Measurements from ENCODE around the gene PTPRM.

The PTPRM gene

GRCh38 chr18:7805880-7806279 is 238.8 kb downstream of the PTPRM start:
- Histone ChIP-seq H3K9me3 (no peaks in the 10 kb centered on the region), H3K27me3 (ENCODE audit: low read depth) (no peaks in the 10 kb centered on the region), H3K36me3 (replicated peaks) (no peaks in the 10 kb centered on the region), H3K4me1 (no peaks in the 10 kb centered on the region), H3K4me3 (no peak overlapping the region)
- in situ Hi-C loops (cut with MboI; ENCODE audit: low sequenced_read_pairs) = no loop called here
- DNase-seq (ENCODE audit: low spot score in 2 of 2) = no peak

DNA sequence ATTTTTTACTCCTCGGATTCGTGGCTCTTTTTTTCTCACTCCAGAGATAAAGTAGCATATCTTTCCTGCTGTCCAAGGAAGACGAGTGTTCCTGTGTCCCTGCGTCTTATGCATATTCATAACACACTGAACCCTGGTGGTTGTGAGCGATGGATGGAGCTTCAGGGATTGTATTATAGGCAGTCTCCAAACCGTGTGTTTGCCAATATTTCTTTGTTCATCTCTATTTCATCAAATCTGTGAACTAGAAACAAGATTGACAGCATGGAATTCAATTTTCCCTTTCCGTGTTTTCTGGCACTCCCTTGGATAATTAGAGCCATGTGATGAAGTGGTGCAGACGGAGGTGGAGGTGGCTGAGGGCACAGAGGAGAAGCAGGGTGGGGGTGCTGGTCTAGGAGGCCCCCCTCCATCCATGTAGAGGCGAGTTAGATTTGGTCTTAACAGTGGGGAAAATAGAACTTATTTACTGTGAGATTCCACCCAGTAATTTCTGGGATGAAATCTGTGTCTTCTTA is 240.9 kb downstream of the PTPRM start:
- Histone ChIP-seq H3K27me3 (ENCODE audit: low read depth) (no peaks in the 10 kb centered on the region), H3K9me3 (no peaks in the 10 kb centered on the region; the same call in 1 of the 2 replicates), H3K4me3 (no peak overlapping the region), H3K4me1 (no peaks in the 10 kb centered on the region), H3K36me3 (replicated peaks) (no peaks in the 10 kb centered on the region)
- no peak for DNase-seq (ENCODE audit: low spot score in 2 of 2)
- in situ Hi-C loops (cut with MboI; ENCODE audit: low sequenced_read_pairs) = no loop called here

GRCh38 chr18:7808992-7809391 is 241.9 kb downstream of the PTPRM start:
- Histone ChIP-seq H3K4me3 (no peak overlapping the region), H3K9me3 (no peaks in the 10 kb centered on the region; the same call in 1 of the 2 replicates), H3K4me1 (no peaks in the 10 kb centered on the region), H3K27me3 (ENCODE audit: low read depth) (no peaks in the 10 kb centered on the region), H3K36me3 (replicated peaks) (no peaks in the 10 kb centered on the region)
- DNase-seq (ENCODE audit: low spot score in 2 of 2) = no peak
- in situ Hi-C loops (cut with MboI; ENCODE audit: low sequenced_read_pairs) = no loop called here

DNA sequence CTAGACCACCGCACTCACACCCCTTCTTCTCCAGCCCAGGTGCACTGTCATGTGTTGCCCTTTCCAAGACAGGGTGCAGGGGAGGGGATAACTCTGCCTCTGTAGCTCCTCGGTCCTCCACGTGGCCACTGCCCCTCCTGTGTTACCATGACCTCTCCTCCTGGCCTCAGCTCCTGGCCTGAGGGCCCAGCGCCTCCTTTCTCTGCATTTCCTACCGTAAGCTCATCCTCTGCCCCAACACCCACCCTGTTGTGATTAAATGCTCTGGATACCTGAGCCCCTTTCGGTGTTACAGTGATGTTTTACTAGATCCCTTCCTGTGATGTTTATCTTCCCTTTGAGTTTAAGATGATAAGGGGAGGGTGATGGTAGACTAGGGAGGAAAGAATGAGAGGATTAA is 242.3 kb downstream of the PTPRM start:
- Histone ChIP-seq H3K4me1 (no peaks in the 10 kb centered on the region), H3K9me3 (no peaks in the 10 kb centered on the region; the same call in 1 of the 2 replicates), H3K36me3 (replicated peaks) (no peaks in the 10 kb centered on the region), H3K27me3 (ENCODE audit: low read depth) (no peaks in the 10 kb centered on the region), H3K4me3 (no peak overlapping the region)
- no peak for DNase-seq (ENCODE audit: low spot score in 2 of 2)
- in situ Hi-C loops (cut with MboI; ENCODE audit: low sequenced_read_pairs) = no loop called here

DNA sequence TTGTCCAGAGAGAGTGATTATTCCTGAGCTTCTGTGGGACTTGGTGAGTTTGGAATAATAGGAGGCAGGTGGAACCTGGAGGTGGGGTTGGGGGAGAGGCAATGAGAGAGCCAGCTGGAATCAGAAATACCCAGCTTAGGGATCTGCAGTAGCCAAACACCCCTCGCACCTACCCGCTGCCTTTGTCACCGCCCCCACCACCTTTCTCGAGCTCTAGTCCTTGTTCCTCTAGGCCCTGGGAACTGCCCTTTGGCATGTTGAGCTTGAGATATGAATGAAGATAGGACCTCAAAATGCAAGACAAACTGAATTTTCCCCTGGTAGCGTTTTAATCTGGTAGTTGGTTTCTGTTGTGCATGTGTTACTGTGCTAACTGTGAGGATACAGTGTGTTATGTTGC is 242.9 kb downstream of the PTPRM start:
- no peak overlapping the region for H3K4me3 ChIP-seq
- no peak for DNase-seq (ENCODE audit: low spot score in 2 of 2)
- no peaks in the 10 kb centered on the region for H3K27me3 ChIP-seq (ENCODE audit: low read depth)
- no peaks in the 10 kb centered on the region for H3K36me3 ChIP-seq (replicated peaks)
- no peaks in the 10 kb centered on the region; the same call in 1 of the 2 replicates for H3K9me3 ChIP-seq
- H3K4me1 ChIP-seq = no peaks in the 10 kb centered on the region
- in situ Hi-C loops (cut with MboI; ENCODE audit: low sequenced_read_pairs) = no loop called here

DNA sequence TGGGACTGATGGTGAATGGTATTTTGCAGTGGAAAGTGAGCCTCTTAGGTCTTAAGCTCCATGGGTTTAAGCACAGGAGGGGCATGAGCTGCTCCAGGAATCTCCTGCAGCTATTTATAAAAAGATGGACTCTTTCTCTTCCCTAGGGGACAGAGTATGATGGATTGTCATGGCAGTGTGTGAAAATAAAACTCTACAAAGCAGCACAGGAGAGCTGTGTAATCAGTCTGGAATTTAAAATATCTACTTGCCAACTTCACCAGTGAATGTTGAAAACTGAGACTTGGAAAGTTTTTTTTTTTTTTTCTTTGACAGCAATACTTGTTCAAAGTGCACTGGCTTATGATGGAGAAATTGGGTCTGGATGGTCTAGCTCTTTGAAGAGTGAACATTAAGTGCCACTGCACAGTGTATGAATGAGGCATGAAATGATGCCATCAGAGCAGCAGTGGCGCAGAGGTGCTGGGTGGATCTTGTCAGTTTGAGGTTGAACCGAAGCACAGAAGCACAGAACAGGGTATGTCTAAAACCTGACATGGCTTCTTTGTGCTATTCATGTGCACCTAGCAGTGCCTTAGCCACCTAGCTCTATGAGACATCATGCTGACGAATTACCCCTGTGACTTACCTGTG is 245.4 kb downstream of the PTPRM start:
- no peak overlapping the region for H3K4me3 ChIP-seq
- in situ Hi-C loops (cut with MboI; ENCODE audit: low sequenced_read_pairs) = no loop called here
- DNase-seq (ENCODE audit: low spot score in 2 of 2) = no peak
- no peaks in the 10 kb centered on the region for H3K36me3 ChIP-seq (replicated peaks)
- H3K4me1 ChIP-seq = no peaks in the 10 kb centered on the region
- no peaks in the 10 kb centered on the region; the same call in 1 of the 2 replicates for H3K9me3 ChIP-seq
- no peaks in the 10 kb centered on the region for H3K27me3 ChIP-seq (ENCODE audit: low read depth)

DNA sequence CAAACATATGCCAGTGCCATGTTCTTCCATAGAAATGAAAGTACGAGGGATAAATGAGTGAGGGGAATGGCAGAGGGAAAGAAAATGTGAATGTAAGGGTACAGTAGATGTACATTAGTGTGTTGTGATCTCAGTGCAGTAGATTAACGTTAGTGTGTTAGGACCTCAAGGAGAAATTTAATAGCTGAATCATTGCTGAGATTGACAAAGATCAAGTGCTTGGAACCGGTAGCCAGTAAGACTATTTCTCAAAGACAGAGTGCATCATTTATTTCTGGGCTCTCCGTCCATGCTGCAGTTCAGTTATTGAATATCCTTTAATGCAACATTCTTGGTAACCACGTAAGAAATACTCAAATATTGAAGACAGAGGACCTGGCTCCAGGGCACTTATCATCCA is 246.0 kb downstream of the PTPRM start:
- DNase-seq (ENCODE audit: low spot score in 2 of 2) = no peak
- no peaks in the 10 kb centered on the region for H3K36me3 ChIP-seq (replicated peaks)
- no peaks in the 10 kb centered on the region; the same call in 1 of the 2 replicates for H3K9me3 ChIP-seq
- no peaks in the 10 kb centered on the region for H3K27me3 ChIP-seq (ENCODE audit: low read depth)
- no peaks in the 10 kb centered on the region for H3K4me1 ChIP-seq
- in situ Hi-C loops (cut with MboI; ENCODE audit: low sequenced_read_pairs) = no loop called here
- H3K4me3 ChIP-seq = no peak overlapping the region

DNA sequence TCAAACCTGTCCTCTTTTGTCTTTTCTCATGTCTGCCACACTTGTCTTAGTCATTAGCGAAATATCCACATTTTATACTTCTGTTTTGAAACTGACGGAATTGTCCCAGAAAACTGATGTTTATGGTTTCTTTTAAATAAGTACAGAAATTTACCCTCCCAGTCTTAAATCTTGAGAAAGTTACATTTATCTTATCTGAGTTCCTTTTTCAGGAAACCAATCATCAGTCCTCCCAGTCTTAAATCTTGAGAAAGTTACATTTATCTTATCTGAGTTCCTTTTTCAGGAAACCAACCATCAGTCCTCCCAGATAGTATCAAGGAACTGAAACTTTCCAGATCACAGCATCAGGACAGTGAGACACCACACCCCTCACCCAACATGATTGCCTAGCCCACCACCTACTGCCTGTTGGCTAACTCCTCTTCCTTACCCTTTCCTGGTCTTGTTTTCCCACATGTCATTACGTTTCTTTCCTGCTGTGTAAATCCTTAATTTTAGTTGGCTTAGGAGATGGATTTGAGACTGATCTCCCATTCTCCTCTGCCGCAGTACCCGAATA is 247.7 kb downstream of the PTPRM start:
- no peaks in the 10 kb centered on the region for H3K4me1 ChIP-seq
- H3K36me3 ChIP-seq (replicated peaks) = no peaks in the 10 kb centered on the region
- in situ Hi-C loops (cut with MboI; ENCODE audit: low sequenced_read_pairs) = no loop called here
- H3K27me3 ChIP-seq (ENCODE audit: low read depth) = no peaks in the 10 kb centered on the region
- no peak for DNase-seq (ENCODE audit: low spot score in 2 of 2)
- H3K4me3 ChIP-seq = no peak overlapping the region
- no peaks in the 10 kb centered on the region; the same call in 1 of the 2 replicates for H3K9me3 ChIP-seq

- Histone ChIP-seq H3K9me3 (no peaks in the 10 kb centered on the region; the same call in 1 of the 2 replicates), H3K4me1 (no peaks in the 10 kb centered on the region), H3K27me3 (ENCODE audit: low read depth) (no peaks in the 10 kb centered on the region), H3K36me3 (replicated peaks) (no peaks in the 10 kb centered on the region), H3K4me3 (no peak overlapping the region)
- no peak for DNase-seq (ENCODE audit: low spot score in 2 of 2)
- in situ Hi-C loops (cut with MboI; ENCODE audit: low sequenced_read_pairs) = no loop called here
These were observed 248.7 kb downstream of the PTPRM start for GRCh38 chr18:7815787-7816186.

DNA sequence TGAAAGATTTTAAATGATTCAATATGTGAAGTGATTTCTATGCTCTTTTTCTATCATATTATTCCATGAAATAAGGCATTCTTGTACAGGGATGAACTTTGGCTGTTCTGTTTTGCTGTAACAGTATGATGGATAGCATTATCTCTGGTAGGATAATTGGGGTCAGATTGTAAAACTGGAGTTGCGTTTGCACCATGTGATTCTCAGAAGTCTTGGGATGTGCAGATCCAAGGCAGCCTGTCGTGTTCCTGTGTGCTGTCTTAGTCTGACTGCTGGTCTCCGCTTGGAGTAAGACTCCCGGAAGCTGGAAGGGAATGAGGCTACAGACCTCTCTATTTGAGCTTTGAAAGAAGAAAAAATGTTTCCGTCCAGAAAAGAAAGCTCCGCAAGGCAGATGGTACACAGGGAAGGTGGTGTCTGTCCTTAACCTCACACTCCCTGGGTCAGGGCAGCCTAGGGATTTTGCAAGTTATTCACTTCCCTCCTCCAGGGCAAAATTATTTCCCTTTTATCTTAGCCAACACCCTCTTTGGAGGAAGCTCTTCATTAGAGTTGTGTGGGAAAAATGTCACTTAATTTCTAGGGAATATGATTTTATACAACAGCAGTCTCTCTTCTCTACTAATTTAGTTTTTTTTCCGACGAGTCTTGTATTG is 250.6 kb downstream of the PTPRM start:
- in situ Hi-C loops (cut with MboI; ENCODE audit: low sequenced_read_pairs) = no loop called here
- H3K4me3 ChIP-seq = no peak overlapping the region
- no peaks in the 10 kb centered on the region; the same call in 1 of the 2 replicates for H3K9me3 ChIP-seq
- H3K4me1 ChIP-seq = no peaks in the 10 kb centered on the region
- no peak for DNase-seq (ENCODE audit: low spot score in 2 of 2)
- H3K27me3 ChIP-seq (ENCODE audit: low read depth) = no peaks in the 10 kb centered on the region
- no peaks in the 10 kb centered on the region for H3K36me3 ChIP-seq (replicated peaks)

DNA sequence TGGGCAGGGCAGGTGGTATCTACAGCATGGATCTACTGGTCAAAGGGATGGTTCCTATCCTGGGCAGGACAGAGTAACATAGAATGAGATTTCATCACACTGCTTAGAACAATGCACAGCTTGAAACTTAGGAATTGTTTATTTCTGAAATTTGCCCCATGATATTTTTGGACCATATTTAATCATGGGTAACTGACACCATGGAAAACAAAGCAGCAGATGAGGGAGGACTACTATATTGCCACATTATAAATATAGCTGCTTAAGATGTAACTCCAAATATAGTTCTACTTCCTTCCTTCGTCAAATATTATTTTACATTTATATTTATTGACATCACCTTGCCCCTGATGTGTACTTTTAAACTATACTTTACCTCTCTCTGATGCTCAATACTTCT is 254.7 kb downstream of the PTPRM start:
- no peaks in the 10 kb centered on the region for H3K4me1 ChIP-seq
- in situ Hi-C loops (cut with MboI; ENCODE audit: low sequenced_read_pairs) = no loop called here
- H3K9me3 ChIP-seq = no peaks in the 10 kb centered on the region; the same call in 1 of the 2 replicates
- H3K27me3 ChIP-seq (ENCODE audit: low read depth) = no peaks in the 10 kb centered on the region
- H3K4me3 ChIP-seq = no peak overlapping the region
- H3K36me3 ChIP-seq (replicated peaks) = no peaks in the 10 kb centered on the region
- no peak for DNase-seq (ENCODE audit: low spot score in 2 of 2)

DNA sequence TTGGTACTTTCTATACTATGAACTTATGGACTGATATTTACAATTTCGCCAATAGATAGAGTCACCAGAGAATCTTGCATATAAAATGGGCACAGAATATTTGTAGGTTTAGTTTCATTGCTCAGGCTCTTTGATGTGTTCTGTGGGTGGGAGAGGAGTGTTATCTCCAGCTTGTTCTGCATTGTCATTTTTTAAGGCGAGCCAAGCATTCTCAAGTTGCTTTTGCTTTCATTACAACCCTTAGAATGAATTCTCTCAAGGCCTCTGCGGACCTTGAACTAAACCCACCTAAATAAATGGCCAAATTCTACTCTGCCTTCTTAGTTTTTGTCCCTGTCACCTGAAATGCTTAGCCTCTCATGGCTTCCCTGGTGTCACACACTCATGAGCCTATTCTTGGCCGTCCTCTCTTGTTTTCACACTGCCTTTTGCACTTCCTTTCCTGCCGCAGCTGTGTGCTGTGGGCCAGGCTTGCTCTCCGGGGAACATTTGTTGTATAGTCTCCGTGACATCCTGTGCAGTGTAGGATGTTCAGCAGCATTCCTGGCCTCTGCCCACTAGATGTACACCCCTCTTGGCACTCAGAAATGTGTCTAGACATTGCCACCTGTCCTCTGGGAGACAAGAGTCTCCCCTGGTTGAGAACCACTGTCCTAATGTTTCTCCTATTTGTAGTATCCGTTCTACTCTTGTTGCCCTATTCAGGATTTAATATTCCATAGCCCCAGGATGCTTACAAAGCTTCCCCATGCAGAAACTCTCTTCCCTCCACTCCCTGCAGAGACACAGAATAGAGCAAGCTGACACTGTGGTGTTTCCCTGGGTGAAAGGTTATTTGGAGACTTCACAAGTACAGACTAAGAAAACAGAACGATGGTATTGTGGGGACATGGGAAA is 255.6 kb downstream of the PTPRM start:
- Histone ChIP-seq H3K36me3 (replicated peaks) (no peaks in the 10 kb centered on the region), H3K9me3 (no peaks in the 10 kb centered on the region; the same call in 1 of the 2 replicates), H3K27me3 (ENCODE audit: low read depth) (no peaks in the 10 kb centered on the region), H3K4me3 (no peak overlapping the region), H3K4me1 (no peaks in the 10 kb centered on the region)
- in situ Hi-C loops (cut with MboI; ENCODE audit: low sequenced_read_pairs) = no loop called here
- DNase-seq (ENCODE audit: low spot score in 2 of 2) = no peak

DNA sequence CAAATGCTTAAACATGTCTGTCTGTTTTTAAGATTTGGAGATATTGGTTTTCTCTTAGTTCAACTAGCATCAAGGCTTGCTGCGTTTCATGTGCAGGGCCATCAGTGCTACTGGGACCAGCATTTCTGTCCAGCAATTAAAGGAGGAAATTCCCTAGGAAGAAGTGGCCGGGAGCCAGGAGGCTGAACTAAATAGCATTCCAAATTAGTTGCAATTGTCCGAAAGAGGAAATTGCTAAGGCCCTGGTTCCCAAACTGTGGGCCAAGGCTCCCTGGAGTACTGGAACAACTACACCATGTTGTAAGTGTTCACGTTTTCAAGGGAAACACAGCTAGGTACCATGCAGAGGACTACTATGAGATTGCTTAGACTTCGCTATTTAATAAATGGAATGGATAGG is 257.9 kb downstream of the PTPRM start:
- DNase-seq (ENCODE audit: low spot score in 2 of 2) = no peak
- Histone ChIP-seq H3K4me1 (no peaks in the 10 kb centered on the region), H3K4me3 (no peak overlapping the region), H3K9me3 (no peaks in the 10 kb centered on the region; the same call in 1 of the 2 replicates), H3K36me3 (replicated peaks) (no peaks in the 10 kb centered on the region), H3K27me3 (ENCODE audit: low read depth) (no peaks in the 10 kb centered on the region)
- in situ Hi-C loops (cut with MboI; ENCODE audit: low sequenced_read_pairs) = no loop called here

All from HAP-1 (cell line).